OCI-LY3 (cell line): Measurements from ENCODE around the gene TAS2R8.

Experiments
- CTCF ChIP-seq: fragments of 200-600, 300-600 bp; sonication (generic); IDR thresholded peaks from 2 replicates; pipeline ENCODE4 v1.5.1; 2014; ENCODE audit warnings: antibody characterized with exemption, low read length, low read depth
- EZH2phosphoT487 ChIP-seq: fragments of 200-600 bp; shearing (Covaris generic); IDR thresholded peaks from 2 replicates; pipeline ENCODE4 v1.6.1; 2018; ENCODE audit warnings: antibody characterized with exemption, mixed run types, low read depth

- TF ChIP-seq CTCF (no peak), EZH2phosphoT487 (no peak)
Measured at GRCh38 chr12:10826258-10826657, 19.2 kb upstream of the TAS2R8 start, which contains the start of gene TAS2R10.
